GM10248 (cell line): ENCODE measurements around the gene SOD1.

Experiments
- CTCF ChIA-PET: fragments of 300-600 bp; sonication (Branson Sonifier 250); formaldehyde crosslinking; extraction: SDS; loops from one replicate; lab custom pipeline; 2021; ENCODE audit warnings: antibody characterized with exemption; lab: Yijun Ruan, JAX
- POLR2A ChIA-PET: fragments of 350-650 bp; sonication (Branson Sonifier 250); formaldehyde crosslinking; extraction: SDS; loops from one replicate; lab custom pipeline; 2020; ENCODE audit warnings: antibody characterized with exemption; lab: Yijun Ruan, JAX
- DNase-seq: peaks from one replicate; pipeline ENCODE4 v3.0.0; 2012; ENCODE audit errors: extremely low spot score
- TF ChIP-seq, protein P1 (sequence below): IDR thresholded peaks from 2 replicates; pipeline ENCODE4 v1.5.1; 2012; ENCODE audit warnings: mild to moderate bottlenecking, low read depth; ENCODE audit errors: extremely low read depth, missing control alignments, control extremely low read depth

The SOD1 gene

GRCh38 chr21:31656199-31657095 lies 3.0 kb upstream of the SOD1 start:
- CTCF ChIA-PET, result no interaction called here
- POLR2A ChIA-PET, result no interaction called here
- TF ChIP-seq, protein P1, sequence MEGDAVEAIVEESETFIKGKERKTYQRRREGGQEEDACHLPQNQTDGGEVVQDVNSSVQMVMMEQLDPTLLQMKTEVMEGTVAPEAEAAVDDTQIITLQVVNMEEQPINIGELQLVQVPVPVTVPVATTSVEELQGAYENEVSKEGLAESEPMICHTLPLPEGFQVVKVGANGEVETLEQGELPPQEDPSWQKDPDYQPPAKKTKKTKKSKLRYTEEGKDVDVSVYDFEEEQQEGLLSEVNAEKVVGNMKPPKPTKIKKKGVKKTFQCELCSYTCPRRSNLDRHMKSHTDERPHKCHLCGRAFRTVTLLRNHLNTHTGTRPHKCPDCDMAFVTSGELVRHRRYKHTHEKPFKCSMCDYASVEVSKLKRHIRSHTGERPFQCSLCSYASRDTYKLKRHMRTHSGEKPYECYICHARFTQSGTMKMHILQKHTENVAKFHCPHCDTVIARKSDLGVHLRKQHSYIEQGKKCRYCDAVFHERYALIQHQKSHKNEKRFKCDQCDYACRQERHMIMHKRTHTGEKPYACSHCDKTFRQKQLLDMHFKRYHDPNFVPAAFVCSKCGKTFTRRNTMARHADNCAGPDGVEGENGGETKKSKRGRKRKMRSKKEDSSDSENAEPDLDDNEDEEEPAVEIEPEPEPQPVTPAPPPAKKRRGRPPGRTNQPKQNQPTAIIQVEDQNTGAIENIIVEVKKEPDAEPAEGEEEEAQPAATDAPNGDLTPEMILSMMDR, result no peak
- DNase-seq, result no peak

GRCh38 chr21:31658053-31658452 lies 1.4 kb upstream of the SOD1 start:
- DNase-seq, result no peak
- TF ChIP-seq, protein P1, result no peak
- ChIA-PET CTCF (no interaction called here), POLR2A (no interaction called here)

GRCh38 chr21:31659286-31659535 lies 282 bp upstream of the SOD1 start:
- CTCF ChIA-PET, result no interaction called here
- DNase-seq, result no peak
- TF ChIP-seq, protein P1, result no peak
- POLR2A ChIA-PET, result no interaction called here

DNA sequence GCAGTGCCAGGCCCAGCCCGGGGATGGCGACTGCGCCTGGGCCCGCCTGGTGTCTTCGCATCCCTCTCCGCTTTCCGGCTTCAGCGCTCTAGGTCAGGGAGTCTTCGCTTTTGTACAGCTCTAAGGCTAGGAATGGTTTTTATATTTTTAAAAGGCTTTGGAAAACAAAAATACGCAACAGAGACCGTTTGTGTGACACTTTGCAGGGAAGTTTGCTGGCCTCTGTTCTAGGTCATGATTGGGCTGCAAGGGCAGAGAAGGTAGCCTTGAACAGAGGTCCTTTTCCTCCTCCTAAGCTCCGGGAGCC lies 719 bp downstream of the SOD1 start:
- no peak for DNase-seq
- ChIA-PET POLR2A (no interaction called here), CTCF (no interaction called here)
- TF ChIP-seq, protein P1, result no peak

DNA sequence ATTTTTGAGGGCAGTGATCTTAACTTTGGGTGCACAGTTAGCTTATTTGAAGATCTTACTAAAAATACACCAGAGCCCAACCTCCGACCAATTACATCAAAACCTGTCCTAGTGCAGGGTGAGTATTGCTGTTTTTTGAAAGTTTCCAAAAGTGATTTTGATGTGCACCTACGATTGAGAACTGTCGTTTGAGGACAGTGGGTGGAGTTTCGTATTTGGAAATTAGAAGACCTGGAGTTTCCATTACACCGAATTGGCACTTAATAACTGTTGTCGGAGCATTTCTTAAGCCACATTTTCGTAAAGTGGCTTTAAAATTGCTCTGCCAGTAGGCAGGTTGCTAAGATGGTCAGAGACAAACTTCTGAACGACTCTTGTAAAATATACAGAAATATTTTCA lies 1.1 kb downstream of the SOD1 start:
- no peak for DNase-seq
- TF ChIP-seq, protein P1, result no peak
- ChIA-PET POLR2A (no interaction called here), CTCF (no interaction called here)

DNA sequence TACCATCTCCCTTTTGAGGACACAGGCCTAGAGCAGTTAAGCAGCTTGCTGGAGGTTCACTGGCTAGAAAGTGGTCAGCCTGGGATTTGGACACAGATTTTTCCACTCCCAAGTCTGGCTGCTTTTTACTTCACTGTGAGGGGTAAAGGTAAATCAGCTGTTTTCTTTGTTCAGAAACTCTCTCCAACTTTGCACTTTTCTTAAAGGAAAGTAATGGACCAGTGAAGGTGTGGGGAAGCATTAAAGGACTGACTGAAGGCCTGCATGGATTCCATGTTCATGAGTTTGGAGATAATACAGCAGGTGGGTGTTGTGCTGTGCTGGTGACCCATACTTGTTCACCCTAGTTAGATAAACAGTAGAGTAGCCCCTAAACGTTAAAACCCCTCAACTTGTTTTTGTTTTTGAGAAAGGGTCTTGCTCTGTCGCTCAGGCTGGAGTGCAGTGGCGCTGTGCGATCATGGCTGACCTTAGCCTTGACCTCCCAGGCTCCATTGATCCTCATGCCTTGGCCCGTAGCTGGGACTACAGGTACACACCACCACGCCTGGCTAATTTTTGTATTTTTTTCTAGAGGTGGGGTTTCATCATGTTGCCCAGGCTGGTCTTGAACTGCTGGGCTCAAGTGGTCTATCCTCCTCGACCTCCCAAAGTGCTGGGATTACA lies 4.2 kb downstream of the SOD1 start:
- POLR2A ChIA-PET, result interaction anchor here (0.5 to 0.6 kb wide), 2 partner anchors 49 to 1614 kb away, joined by 5 to 7 read pairs; no protein-coding TSS in a partner anchor
- CTCF ChIA-PET, result interaction anchor here (1.4 kb wide), 1 partner anchor 32 kb away, joined by 3 read pairs; no protein-coding TSS in a partner anchor

More for the DNA sequence above, 4.2 kb downstream of the SOD1 start:
- TF ChIP-seq, protein P1, result no peak
- DNase-seq, result no peak
